Caco-2 (cell line): ENCODE data around the gene PACSIN2. TPM values are rescaled to one million over a fixed set of nuclear protein-coding genes. Genes with fewer than 3 reads are reported as not detected.

Source experiments
- Bru-seq: library from RNA; stranded (reverse); fragments of 400-500 nt; gene quantifications from one replicate; lab custom pipeline; 2021; lab: Mats Ljungman, UMichigan
- BruChase-seq, 2 experiments: library from RNA; stranded (reverse); fragments of 400-500 nt; gene quantifications; one replicate each; lab custom pipeline; 2021; lab: Mats Ljungman, UMichigan
- BruUV-seq: library from RNA; stranded (reverse); fragments of 400-500 nt; replicated peaks from 2 replicates; lab custom pipeline; 2021; lab: Mats Ljungman, UMichigan
- CTCF ChIA-PET: fragments of 300-600 bp; sonication (Branson Sonifier 250); formaldehyde crosslinking; loops from one replicate; lab custom pipeline; 2022; ENCODE audit warnings: antibody characterized with exemption; lab: Charles Lee
- POLR2A ChIA-PET: fragments of 300-600 bp; sonication (Branson Sonifier 250); formaldehyde crosslinking; loops from one replicate; lab custom pipeline; 2022; ENCODE audit warnings: antibody characterized with exemption; lab: Charles Lee
- DNase-seq, 2 experiments: peaks; one replicate each; pipeline versions ENCODE4 v3.0.0 to v3.0.0-alpha.2; 2020 to 2022
- H3K27me3 ChIP-seq: replicated peaks from 2 replicates; pipeline ENCODE4 v1.6.0; 2011; ENCODE audit warnings: low read length; ENCODE audit not compliant: control insufficient read depth, insufficient read depth
- H3K36me3 ChIP-seq: 2 replicates; pipeline ENCODE4 v1.5.1; 2011; ENCODE audit warnings: low read length; ENCODE audit not compliant: control insufficient read depth, insufficient read depth
- H3K4me1 ChIP-seq: fragments of 250-450 bp; sonication (Bioruptor Pico); 2 replicates; pipeline ENCODE4 v1.5.1; 2020; ENCODE audit warnings: mild to moderate bottlenecking
- H3K4me3 ChIP-seq: 2 replicates; pipeline ENCODE4 v1.5.1; 2011; ENCODE audit warnings: low read depth, mild to moderate bottlenecking, control low read depth, low read length
- H3K9me3 ChIP-seq: fragments of 250-450 bp; sonication (Bioruptor Pico); 2 replicates; pipeline ENCODE4 v1.5.1; 2020; ENCODE audit warnings: mild to moderate bottlenecking, moderate library complexity
- H3K27ac Mint-ChIP-seq: one replicate; pipeline ENCODE4 v1.8.0; 2022; ENCODE audit warnings: mixed read lengths; ENCODE audit not compliant: unreplicated experiment
- H3K27me3 Mint-ChIP-seq: one replicate; pipeline ENCODE4 v1.8.0; 2022; ENCODE audit warnings: mixed read lengths; ENCODE audit not compliant: insufficient read depth, unreplicated experiment
- H3K36me3 Mint-ChIP-seq: one replicate; pipeline ENCODE4 v1.8.0; 2022; ENCODE audit warnings: mild to moderate bottlenecking, mixed read lengths; ENCODE audit not compliant: insufficient read depth, unreplicated experiment
- H3K4me1 Mint-ChIP-seq: one replicate; pipeline ENCODE4 v1.8.0; 2022; ENCODE audit warnings: low read depth, mixed read lengths; ENCODE audit not compliant: unreplicated experiment
- H3K4me3 Mint-ChIP-seq: one replicate; pipeline ENCODE4 v1.8.0; 2022; ENCODE audit warnings: mild to moderate bottlenecking, moderate library complexity, mixed read lengths; ENCODE audit not compliant: unreplicated experiment
- H3K9me3 Mint-ChIP-seq: one replicate; pipeline ENCODE4 v1.8.0; 2022; ENCODE audit warnings: mixed read lengths; ENCODE audit not compliant: unreplicated experiment
- CTCF ChIP-seq, 2 experiments: fragments of 200-600 bp in 1 of 2; IDR thresholded peaks; 1 replicate in 1 of 2; 2 replicates in 1 of 2; pipeline versions ENCODE4 v1.5.1 to v1.8.0; 2011 to 2022; ENCODE audit warnings: antibody characterized with exemption in 1 of 2, control low read depth in 1 of 2, inconsistent platforms in 1 of 2, low read depth in 1 of 2, low read length in 1 of 2, mild to moderate bottlenecking in 1 of 2, moderate library complexity in 1 of 2; ENCODE audit not compliant: insufficient read depth in 1 of 2, severe bottlenecking in 1 of 2, unreplicated experiment in 1 of 2
- intact Hi-C: fragments of 100-400 bp; cut with micrococcal nuclease; formaldehyde crosslinking; loops from one replicate; pipeline ENCODE4 v1.10.0; 2022; ENCODE audit not compliant: unreplicated experiment
- long read RNA-seq: library from polyadenylated mRNA; stranded (forward); transcript quantifications from one replicate; pipeline ENCODE4 v2.0.0, GENCODE V29; 2022
- total RNA-seq: library from RNA; stranded (reverse); gene quantifications from 2 replicates; pipeline ENCODE4 v1.2.3, GENCODE V29; 2022

Gene PACSIN2
- total RNA-seq (122 and 126 TPM in 2 replicates), Bru-seq, nascent RNA (percentile 88 among the genes with signal in this experiment), BruChase-seq, experiment 1, labeled RNA remaining after a 2-hour chase (percentile 84 among the genes with signal in this experiment), BruChase-seq, experiment 2, labeled RNA remaining after a 6-hour chase (percentile 88 among the genes with signal in this experiment)
- long read RNA-seq, transcript PACSIN2-201 (11 exons, 3,249 nt) = major isoform, 92 of 147 reads
- long read RNA-seq, partial matches to known transcripts = 19 of 147 reads
- long read RNA-seq, other reads (novel, unspliced or antisense) = 36 of 147 reads

- Mint-ChIP-seq H3K9me3 (no peaks in the 10 kb centered on the region), H3K36me3 (peaks cover 46% of the 10 kb centered on the region), H3K27me3 (no peaks in the 10 kb centered on the region), H3K4me3 (peak within 1 kb of the TSS; percentile 95), H3K27ac (peak within 1 kb of the TSS; percentile 96), H3K4me1 (peaks cover 26% of the 10 kb centered on the region)
- DNase-seq = peak; percentile 99 to 100
- peak within 1 kb of the TSS; percentile 83 for H3K4me3 ChIP-seq
- POLR2A ChIA-PET = interaction anchor here (0.6 to 3.1 kb wide), 14 partner anchors 9 to 202 kb away, joined by 3 to 48 read pairs (median 3); no protein-coding TSS in a partner anchor
- CTCF ChIA-PET = interaction anchor here (0.6 to 1.3 kb wide), 5 partner anchors 10 to 106 kb away, joined by 3 to 7 read pairs (median 5); no protein-coding TSS in a partner anchor
- no peaks in the 10 kb centered on the region for H3K27me3 ChIP-seq
- H3K36me3 ChIP-seq = no peaks in the 10 kb centered on the region; the same call in 1 of the 2 replicates
- no peaks in the 10 kb centered on the region for H3K9me3 ChIP-seq
- TF ChIP-seq CTCF (IDR thresholded peaks at IDR 0.05; ENCODE audit: insufficient read depth in 1 of 2, low read depth in 1 of 2, low read length in 1 of 2, severe bottlenecking in 1 of 2, unreplicated experiment in 1 of 2) = no peak
- intact Hi-C loops = loop anchor here (5.0 to 10.0 kb wide), 2 partner anchors 60 to 77 kb away; no protein-coding TSS in a partner anchor
- peaks cover 55% of the 10 kb centered on the region for H3K4me1 ChIP-seq
- no TSS peak for BruUV-seq
These were observed at the start of gene PACSIN2 for GRCh38 chr22:43014869-43015676. Gene PACSIN2, minus strand, starts transcription at chr22:43015149. Its CDS starts 103,069 bp downstream, at chr22:42912080.

- H3K27me3 ChIP-seq = no peaks in the 10 kb centered on the region
- POLR2A ChIA-PET = no interaction called here
- CTCF ChIA-PET = interaction anchor here (0.6 kb wide), 3 partner anchors 10 to 116 kb away, joined by 3 to 4 read pairs (median 3); partner anchors contain the start of gene TSPO
- H3K4me3 Mint-ChIP-seq = no peak overlapping the region
- H3K4me3 ChIP-seq = no peak overlapping the region
- H3K27ac Mint-ChIP-seq = no peak overlapping the region
- peak; percentile 76 to 79 for TF ChIP-seq CTCF (IDR thresholded peaks at IDR 0.05; ENCODE audit: insufficient read depth in 1 of 2, low read depth in 1 of 2, low read length in 1 of 2, severe bottlenecking in 1 of 2, unreplicated experiment in 1 of 2)
- no TSS peak for BruUV-seq
- intact Hi-C loops = no loop called here
- DNase-seq = peak; percentile 48 to 71
- H3K4me1 Mint-ChIP-seq = no peaks in the 10 kb centered on the region
- H3K9me3 Mint-ChIP-seq = no peaks in the 10 kb centered on the region
- H3K27me3 Mint-ChIP-seq = no peaks in the 10 kb centered on the region
- H3K36me3 ChIP-seq = no peaks in the 10 kb centered on the region
- no peaks in the 10 kb centered on the region for H3K9me3 ChIP-seq
- no peaks in the 10 kb centered on the region for H3K36me3 Mint-ChIP-seq
- H3K4me1 ChIP-seq = no peaks in the 10 kb centered on the region
These were observed 45.2 kb upstream of the PACSIN2 start for GRCh38 chr22:43060183-43060582.

GRCh38 chr22:43057641-43058040 is 42.7 kb upstream of the PACSIN2 start:
- Histone ChIP-seq H3K36me3 (no peaks in the 10 kb centered on the region), H3K4me3 (no peak overlapping the region), H3K9me3 (no peaks in the 10 kb centered on the region), H3K27me3 (no peaks in the 10 kb centered on the region), H3K4me1 (no peaks in the 10 kb centered on the region)
- H3K4me3 Mint-ChIP-seq = no peak overlapping the region
- intact Hi-C loops = no loop called here
- no peaks in the 10 kb centered on the region for H3K9me3 Mint-ChIP-seq
- no peak for TF ChIP-seq CTCF (IDR thresholded peaks at IDR 0.05; ENCODE audit: insufficient read depth in 1 of 2, low read depth in 1 of 2, low read length in 1 of 2, severe bottlenecking in 1 of 2, unreplicated experiment in 1 of 2)
- ChIA-PET CTCF (interaction anchor here (0.6 kb wide), 1 partner anchor 354 kb away, joined by 4 read pairs; no protein-coding TSS in a partner anchor), POLR2A (no interaction called here)
- no peak overlapping the region for H3K27ac Mint-ChIP-seq
- no peaks in the 10 kb centered on the region for H3K36me3 Mint-ChIP-seq
- no peaks in the 10 kb centered on the region for H3K27me3 Mint-ChIP-seq
- no peak for DNase-seq
- H3K4me1 Mint-ChIP-seq = no peaks in the 10 kb centered on the region
- no TSS peak for BruUV-seq
